ENCODE results near the gene POLR2I.
"Not testable (repeated sequence)": the region's sequence is repeated elsewhere in the genome, so short reads cannot be mapped to it uniquely, and the experiment has no call there.

POLR2I gene

GRCh38 chr19:36131221-36131620, 16.5 kb upstream of the POLR2I start:
- DNase-seq (ENCODE audit: low read depth), result not testable (repeated sequence)

GRCh38 chr19:36128392-36128736, 13.7 kb upstream of the POLR2I start:
- no peak for DNase-seq (ENCODE audit: low read depth)

GRCh38 chr19:36125557-36125956, 10.9 kb upstream of the POLR2I start:
- DNase-seq (ENCODE audit: low read depth), result no peak

GRCh38 chr19:36121486-36122124, 6.9 kb upstream of the POLR2I start:
- no peak for DNase-seq (ENCODE audit: low read depth)

DNA sequence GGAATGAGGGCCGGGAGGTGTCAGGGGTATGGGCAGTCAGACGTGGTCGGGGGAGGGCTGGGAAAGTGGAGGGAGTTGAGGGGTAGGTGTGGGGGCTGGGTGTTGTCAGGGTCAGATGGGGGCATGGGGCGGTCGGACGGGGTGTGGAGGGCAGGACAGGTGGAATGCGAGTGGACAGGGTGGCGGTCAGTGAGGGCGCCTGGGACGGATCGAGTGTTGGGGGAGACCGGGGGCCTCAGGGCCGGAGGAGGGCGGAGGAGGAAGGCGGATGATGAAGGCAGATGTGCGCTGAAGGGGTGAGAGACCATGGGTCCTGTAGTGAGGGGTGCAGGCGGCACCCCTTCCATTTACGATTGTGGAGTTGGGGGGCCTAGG, 6.3 kb upstream of the POLR2I start:
- DNase-seq (ENCODE audit: low read depth), result no peak

DNA sequence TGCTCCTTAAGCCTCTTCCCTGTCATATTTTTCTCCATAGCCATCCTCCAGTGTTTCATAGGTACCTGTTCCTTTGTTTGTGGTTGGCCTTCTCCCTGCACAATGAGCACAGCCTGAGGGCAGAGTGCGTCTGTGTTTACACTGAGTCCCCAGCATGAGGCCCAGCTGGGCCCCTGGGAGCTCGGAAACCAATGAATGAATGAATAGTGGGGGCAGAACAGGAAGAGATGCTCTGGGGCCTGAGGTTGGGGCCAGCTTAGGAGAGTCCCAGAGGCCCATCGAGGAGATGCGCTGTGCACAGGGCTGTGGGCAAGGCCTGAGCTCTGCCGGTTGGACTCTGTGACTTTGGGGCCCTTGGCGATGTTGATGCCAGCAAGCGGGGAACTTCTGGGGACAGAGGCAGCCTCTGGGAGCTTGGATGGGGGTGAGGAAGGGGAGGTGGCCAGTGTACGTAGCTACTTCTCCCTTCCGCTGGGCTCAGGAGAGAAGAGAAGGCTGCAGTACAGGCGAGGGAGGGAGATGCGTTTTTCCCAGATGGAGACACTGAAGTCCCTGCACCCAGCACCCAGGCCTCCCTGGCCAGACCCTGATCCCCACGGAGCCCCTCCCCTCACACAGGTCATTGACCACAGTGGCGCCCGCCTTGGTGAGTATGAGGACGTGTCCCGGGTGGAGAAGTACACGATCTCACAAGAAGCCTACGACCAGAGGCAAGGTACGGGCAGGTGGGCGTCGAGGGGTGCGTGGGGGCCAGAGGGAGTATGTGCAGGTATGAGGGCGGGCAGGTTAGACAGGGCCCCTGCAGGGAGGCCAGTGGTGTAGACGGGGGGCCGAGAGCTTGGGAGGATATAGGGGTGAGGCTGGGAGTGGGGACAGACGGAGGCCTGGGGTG, 5.7 kb upstream of the POLR2I start:
- DNase-seq (ENCODE audit: low read depth), result no peak

GRCh38 chr19:36116344-36116637, 1.6 kb upstream of the POLR2I start:
- DNase-seq (ENCODE audit: low read depth), result no peak

DNA sequence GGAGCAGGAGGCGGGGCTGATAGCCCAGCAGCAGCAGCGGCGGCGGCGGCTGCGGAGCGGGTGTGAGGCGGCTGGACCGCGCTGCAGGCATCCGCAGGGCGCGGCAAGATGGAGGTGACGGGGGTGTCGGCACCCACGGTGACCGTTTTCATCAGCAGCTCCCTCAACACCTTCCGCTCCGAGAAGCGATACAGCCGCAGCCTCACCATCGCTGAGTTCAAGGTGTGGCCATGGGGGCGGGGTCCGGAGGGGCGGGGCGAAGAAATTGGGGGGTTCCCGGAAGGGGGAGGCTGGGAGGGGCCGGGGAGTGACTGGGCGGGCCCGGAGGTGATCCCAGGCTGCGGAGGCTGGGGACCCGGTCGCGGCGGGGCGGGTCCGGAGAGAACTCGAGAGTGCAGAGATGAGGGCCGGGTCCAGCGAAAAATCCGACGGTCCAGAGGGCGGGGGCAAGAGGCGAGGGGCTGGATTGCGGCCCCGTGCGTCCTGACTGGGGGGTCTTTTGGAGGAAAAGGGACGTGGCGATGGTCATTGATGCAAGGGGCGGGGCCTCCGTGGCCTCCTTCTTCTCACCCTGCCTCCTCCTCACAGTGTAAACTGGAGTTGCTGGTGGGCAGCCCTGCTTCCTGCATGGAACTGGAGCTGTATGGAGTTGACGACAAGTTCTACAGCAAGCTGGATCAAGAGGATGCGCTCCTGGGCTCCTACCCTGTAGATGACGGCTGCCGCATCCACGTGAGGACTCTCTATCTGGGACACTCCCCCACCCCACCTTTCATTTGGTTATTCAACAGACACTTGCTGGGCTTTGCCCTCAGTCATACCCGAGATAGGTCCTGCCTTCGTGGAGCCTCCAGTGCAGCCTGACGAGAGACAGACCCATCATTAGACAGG, 1.0 kb upstream of the POLR2I start, which contains the start of gene TBCB:
Gene TBCB (plus strand): TSS at position 16 of the 891 bp plus-strand sequence. CDS start 93 bp downstream, at position 109.
- peak; percentile 84 for DNase-seq (ENCODE audit: low read depth)

DNA sequence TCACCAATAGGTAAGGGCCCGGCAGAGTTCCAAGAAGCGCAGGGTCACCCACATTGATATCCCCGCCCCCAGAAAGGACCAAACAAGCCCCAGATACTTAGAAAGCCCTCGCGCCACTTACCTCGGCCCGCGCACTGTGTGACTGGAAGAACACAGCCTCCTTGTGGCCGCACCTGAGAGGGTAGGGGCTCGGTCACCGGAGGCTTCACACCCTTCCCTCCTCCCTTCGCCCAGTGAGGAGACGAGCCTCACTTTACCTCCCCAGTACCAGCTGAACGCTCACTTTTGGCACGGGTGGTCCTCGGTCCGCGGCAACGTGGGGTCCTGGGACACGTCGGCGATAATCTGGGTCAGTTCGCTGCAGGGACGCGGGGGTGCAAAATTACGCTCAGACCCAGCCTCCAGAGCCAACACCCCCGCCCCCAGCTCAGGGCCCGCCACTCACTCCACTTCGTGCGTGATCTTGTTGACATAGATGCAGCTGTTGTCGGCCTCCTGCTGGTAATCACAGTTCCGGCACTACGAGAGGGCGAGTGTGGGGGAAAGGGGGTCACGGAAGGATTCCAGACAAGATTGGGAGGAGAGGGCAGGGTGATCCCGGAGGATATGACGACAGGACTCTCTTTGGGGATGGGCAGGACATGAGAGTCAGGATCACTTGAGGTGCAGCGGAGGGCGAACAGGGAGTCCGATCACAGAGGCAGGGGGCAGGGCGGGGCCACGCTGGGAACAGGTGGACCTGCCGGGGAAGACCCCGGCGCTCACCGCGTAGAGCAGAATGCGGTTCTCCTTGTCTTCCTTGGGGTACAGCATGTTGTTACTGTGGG, 568 bp downstream of the POLR2I start:
- DNase-seq (ENCODE audit: low read depth), result peak; percentile 15

DNA sequence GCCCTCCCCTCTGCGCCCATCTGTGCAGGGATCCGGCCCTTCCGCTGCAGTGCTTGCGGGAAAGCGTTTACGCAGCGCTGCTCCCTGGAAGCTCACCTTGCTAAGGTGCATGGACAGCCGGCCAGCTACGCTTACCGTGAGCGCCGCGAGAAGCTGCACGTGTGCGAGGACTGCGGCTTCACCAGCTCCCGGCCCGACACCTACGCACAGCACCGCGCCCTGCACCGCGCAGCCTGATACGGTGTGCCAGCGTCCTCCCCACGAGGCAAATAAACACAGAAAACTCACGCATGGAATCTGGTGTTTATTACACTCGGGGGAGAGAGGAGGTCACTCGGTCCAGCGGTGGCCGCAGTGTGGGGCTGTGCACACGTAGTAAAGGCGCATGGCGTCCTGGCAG, 1.2 kb downstream of the POLR2I start:
- DNase-seq (ENCODE audit: low read depth), result no peak

DNA sequence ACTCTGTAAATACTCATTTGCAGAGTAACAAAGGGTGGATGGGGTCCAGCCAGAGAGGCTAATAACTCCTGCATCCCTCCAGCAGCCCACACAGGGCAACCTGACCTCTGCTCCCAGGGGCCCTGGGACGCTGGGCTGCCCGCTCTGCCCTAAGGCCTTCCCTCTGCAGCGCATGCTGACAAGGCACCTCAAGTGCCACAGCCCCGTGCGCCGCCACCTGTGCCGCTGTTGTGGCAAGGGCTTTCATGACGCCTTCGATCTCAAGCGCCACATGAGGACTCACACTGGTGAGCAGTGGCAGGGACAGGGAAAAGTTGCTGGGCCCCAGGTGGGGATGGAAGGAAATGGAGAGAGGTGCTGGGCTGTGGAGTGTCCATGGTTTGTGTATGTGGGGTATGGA, 2.0 kb downstream of the POLR2I start:
- DNase-seq (ENCODE audit: low read depth), result no peak

GRCh38 chr19:36111200-36111539, 3.5 kb downstream of the POLR2I start:
- DNase-seq (ENCODE audit: low read depth), result no peak

GRCh38 chr19:36110487-36111199, 4.0 kb downstream of the POLR2I start, which contains the start of gene OVOL3:
OVOL3 (plus strand) TSS chr19:36111143; CDS start chr19:36111203, 60 bp downstream.
- no peak for DNase-seq (ENCODE audit: low read depth)

DNA sequence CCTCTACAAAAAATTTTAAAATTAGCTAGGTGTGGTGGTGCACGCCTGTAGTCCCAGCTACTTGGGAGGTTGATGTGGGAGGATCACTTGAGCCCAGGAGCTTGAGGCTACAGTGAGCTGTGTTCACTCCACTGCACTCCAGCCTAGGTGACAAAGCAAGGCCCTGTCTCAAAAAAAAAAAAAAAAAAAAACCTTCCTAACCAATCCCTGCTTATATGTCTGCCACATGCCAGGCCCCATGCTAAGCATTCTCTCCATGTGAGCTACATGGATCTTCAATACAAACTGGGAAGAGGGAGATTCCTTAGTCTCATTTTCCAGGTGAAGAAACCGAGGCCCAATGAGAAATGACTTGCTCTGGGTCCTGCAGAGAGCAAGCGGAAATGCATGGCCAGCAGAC, 6.0 kb downstream of the POLR2I start:
- DNase-seq (ENCODE audit: low read depth), result no peak

GRCh38 chr19:36106991-36107390, 7.7 kb downstream of the POLR2I start:
- no peak for DNase-seq (ENCODE audit: low read depth)

- DNase-seq (ENCODE audit: low read depth), result no peak
These were observed 8.2 kb downstream of the POLR2I start for GRCh38 chr19:36106441-36106840.

DNA sequence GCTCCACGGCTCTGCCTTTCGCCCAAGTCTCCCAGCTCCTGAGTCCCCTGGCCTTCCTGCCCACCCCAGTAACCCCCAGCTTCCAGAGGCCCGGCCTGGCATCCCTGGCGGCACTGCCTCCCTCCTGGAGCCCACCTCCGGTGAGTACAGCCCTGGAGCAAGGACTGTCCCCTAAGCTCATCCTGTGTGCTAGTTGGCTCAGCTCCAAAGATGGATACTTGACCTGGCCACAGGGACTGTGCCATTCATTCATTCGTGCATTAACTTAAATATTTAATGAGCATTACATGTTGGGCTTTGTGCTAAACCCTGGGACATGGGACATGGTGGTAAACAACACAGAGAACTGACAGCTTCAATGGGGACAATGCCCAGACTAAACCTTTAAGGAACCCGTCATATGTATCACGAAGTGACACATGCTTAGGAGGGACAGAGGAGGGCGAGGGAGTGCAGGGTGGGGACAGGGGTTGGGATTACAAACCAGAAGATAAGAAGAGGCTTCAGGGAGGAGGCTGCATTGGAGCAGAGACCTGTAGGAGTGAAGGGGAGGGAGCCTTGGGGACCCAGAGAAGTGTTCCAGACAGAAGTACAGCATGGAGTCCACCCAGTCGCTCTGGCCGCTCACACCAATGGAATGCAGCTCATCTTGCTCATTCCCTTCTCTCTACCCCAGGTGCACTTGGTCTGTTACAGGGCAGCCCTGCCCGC, 10.7 kb downstream of the POLR2I start:
- DNase-seq (ENCODE audit: low read depth), result no peak

- DNase-seq (ENCODE audit: low read depth), result no peak
These were observed 11.5 kb downstream of the POLR2I start for GRCh38 chr19:36103040-36103626.

- DNase-seq (ENCODE audit: low read depth), result no peak
These were observed 12.9 kb downstream of the POLR2I start for GRCh38 chr19:36101550-36102327.

Data from stimulated activated CD8-positive, alpha-beta memory T cell treated with anti-CD3 and anti-CD28 coated beads, Interleukin-7, amount 100 ng/mL, for 24 hours (primary cell).